ENCODE data around the gene CXCR6. TPM values are rescaled to one million over a fixed set of nuclear protein-coding genes. Genes with fewer than 3 reads are reported as not detected.

CXCR6 gene
- total and polyA plus RNA-seq, 7 donors, result 0.05 to 0.50 (median 0.10) TPM; not detected in 4

GRCh38 chr3:45917146-45917898 lies 25.9 kb upstream of the CXCR6 start:
- Histone ChIP-seq H3K36me3 (ENCODE audit: insufficient read depth in 1 of 2, low read depth in 1 of 2) (peaks cover 0 to 54% of the 10 kb centered on the region in 2 donors), H3K4me3 (no peak overlapping the region), H3K9me3 (no peaks in the 10 kb centered on the region), H3K4me1 (no peaks in the 10 kb centered on the region), H3K27me3 (ENCODE audit: insufficient read depth in 3 of 3, low read length in 2 of 3) (no peaks in the 10 kb centered on the region), H3K27ac (no peak overlapping the region)
- ATAC-seq (no peak), DNase-seq (no peak)
- 62 to 77% (median 65%) methylated on average over 6 of the region's 6 CpGs for WGBS, 3 donors
- TF ChIP-seq CTCF (IDR thresholded peaks at IDR 0.05), result no peak
- intact Hi-C loops (cut with DNase I), result no loop called here

DNA sequence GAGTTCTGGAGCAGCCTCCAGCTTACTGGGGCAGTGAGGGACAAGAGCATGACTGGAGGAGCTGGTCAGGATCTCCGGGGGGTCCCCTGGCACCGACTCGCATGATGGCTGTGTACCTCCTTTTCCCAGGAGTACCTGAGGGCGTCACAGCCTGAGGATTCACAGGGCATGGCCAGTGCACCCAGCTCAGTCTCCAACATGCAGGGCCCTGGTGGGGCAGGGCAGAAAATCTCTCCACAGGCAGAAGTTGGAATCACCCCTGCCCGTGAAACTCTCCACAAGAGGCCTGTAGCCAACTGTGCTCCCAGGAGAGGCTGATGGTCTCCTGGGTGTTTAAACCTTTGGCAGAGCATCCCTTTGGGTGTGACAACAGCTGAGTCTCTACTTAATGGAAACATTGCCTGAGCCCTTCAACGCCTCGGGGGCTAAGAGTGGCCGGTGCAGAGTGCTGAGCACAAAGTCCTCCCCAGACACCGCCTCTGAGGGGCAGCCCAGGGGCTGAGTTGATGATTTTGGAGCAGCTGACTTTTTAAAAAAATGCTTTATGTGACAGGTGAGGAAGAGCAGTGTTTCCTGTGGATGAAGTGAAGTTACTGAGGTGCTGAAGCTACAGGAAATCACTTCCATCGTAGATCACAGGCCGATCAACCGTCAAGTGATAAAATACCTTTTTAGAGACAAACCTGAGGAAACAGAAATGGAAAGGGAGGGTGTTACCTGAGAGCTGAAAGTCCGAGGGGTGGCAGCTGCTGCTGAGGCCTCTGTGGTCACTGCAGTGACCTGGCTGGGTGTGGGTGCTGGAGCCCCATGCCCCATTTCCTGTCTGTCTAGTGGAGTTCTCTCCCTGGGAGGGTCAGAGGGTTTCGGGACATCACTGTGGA lies 21.9 kb upstream of the CXCR6 start:
- no peaks in the 10 kb centered on the region for H3K27me3 ChIP-seq (ENCODE audit: insufficient read depth in 3 of 3, low read length in 2 of 3)
- no peaks in the 10 kb centered on the region for H3K4me1 ChIP-seq
- H3K4me3 ChIP-seq, result no peak overlapping the region
- no peak for DNase-seq
- peaks cover 4 to 93% of the 10 kb centered on the region in 2 donors for H3K36me3 ChIP-seq (ENCODE audit: insufficient read depth in 1 of 2, low read depth in 1 of 2)
- intact Hi-C loops (cut with DNase I), result no loop called here
- WGBS, 3 donors, result 84 to 88% (median 87%) methylated on average over 14 of the region's 14 CpGs
- no peak for ATAC-seq
- H3K27ac ChIP-seq, result no peak overlapping the region
- TF ChIP-seq CTCF (IDR thresholded peaks at IDR 0.05), result no peak
- no peaks in the 10 kb centered on the region for H3K9me3 ChIP-seq

- H3K27ac ChIP-seq, result no peak overlapping the region
- no peak overlapping the region for H3K4me3 ChIP-seq
- no peak for TF ChIP-seq CTCF (IDR thresholded peaks at IDR 0.05)
- H3K27me3 ChIP-seq (ENCODE audit: insufficient read depth in 3 of 3, low read length in 2 of 3), result no peaks in the 10 kb centered on the region
- no peaks in the 10 kb centered on the region for H3K9me3 ChIP-seq
- ATAC-seq, result no peak
- intact Hi-C loops (cut with DNase I), result no loop called here
- WGBS, 3 donors, result 81 to 90% (median 90%) methylated on average over 3 of the region's 3 CpGs
- H3K36me3 ChIP-seq (ENCODE audit: insufficient read depth in 1 of 2, low read depth in 1 of 2), result peaks cover 4 to 96% of the 10 kb centered on the region in 2 donors
- no peak for DNase-seq
- no peaks in the 10 kb centered on the region for H3K4me1 ChIP-seq
Observed at GRCh38 chr3:45922039-45922326, 21.3 kb upstream of the CXCR6 start.

DNA sequence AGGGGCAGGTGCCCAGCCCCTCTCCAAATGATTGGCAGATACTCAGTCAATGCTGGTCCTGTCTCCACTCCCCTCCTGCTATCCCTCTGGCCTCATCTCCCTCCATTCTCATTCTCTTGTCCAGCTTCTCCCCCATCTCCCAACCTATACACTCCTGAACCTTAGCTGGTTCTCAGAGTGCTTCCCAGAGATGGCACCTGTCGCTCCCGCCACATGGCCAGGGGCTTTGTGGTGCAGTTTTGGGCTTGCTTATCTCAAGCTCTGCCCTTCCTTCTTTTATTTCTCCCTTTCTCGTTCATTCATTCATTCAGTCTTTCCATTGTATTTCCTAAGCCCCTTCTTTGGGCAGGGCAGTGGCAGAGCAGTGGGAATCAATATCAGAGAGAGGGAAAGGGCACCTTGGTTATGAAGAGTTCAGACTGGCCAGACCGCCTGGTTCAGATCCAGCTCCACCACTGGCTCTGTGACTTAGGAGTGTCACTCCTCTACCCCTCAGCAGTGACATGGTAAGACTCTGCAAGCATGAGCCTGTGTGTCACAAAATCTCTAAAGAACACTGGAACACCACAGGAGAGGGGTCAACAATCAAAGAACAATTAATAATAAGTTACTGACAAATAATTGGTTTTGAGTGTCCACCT lies 20.2 kb upstream of the CXCR6 start:
- intact Hi-C loops (cut with DNase I), result no loop called here
- no peak for TF ChIP-seq CTCF (IDR thresholded peaks at IDR 0.05)
- Histone ChIP-seq H3K27me3 (ENCODE audit: insufficient read depth in 3 of 3, low read length in 2 of 3) (no peaks in the 10 kb centered on the region), H3K4me1 (no peaks in the 10 kb centered on the region), H3K9me3 (no peaks in the 10 kb centered on the region), H3K4me3 (no peak overlapping the region), H3K36me3 (ENCODE audit: insufficient read depth in 1 of 2, low read depth in 1 of 2) (peaks cover 4 to 98% of the 10 kb centered on the region in 2 donors), H3K27ac (no peak overlapping the region)
- DNase-seq, result no peak
- no peak for ATAC-seq
- WGBS, 3 donors, result 93 to 94% (median 93%) methylated on average over 4 of the region's 4 CpGs

Data from psoas muscle (tissue), 8 donors.